ENCODE data around the gene RIPOR2. TPM values are rescaled to one million over a fixed set of nuclear protein-coding genes. Genes with fewer than 3 reads are reported as not detected.

The RIPOR2 gene
- total and polyA plus RNA-seq, 2 donors, result 7.3 to 14.1 TPM

DNA sequence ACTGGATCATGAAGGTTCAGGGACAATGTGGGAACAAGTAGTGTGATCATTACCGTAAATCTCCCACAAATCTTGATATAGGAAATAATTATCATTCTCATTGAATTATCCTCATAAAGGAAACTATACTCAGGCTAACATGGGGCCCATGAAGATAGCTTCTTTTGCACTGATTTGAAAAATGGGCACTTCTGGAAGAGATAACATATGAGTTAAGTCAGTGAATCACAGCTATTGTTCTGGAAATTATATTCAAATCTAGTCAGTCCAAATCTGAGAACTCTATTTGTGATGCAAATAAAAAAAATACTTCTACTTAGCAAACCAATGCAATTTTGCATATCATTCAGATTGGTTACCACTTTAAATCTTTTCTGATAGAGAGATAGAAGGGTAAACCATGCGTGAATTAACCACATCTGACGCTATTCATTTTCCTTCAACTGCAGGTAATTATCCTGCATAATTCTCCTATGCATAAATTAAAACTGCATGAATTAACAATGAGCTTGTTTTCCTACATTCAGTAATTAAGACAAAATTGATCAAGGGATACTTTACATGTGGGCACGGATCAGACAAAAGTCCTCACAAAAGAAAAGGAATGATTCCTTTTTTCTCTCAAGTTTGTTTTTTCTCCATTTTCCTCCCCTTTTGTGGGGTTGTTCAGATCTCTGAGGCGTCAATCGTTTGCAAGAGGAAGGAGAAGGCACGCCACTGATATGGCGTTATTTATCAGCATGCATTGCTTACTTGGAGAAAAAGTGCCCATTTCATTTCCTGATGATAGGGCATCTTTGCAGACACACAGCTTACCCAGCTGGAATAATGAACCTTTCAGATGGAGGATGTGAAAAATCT, 36.4 kb downstream of the RIPOR2 start:
- Histone ChIP-seq H3K4me1 (ENCODE audit: insufficient read depth) (no peaks in the 10 kb centered on the region), H3K36me3 (ENCODE audit: insufficient read depth) (no peaks in the 10 kb centered on the region), H3K4me3 (ENCODE audit: low read depth, low read length) (no peak overlapping the region), H3K27ac (ENCODE audit: low read depth) (no peak overlapping the region)
- no peak for DNase-seq (ENCODE audit: extremely low spot score)
- WGBS, result 78% methylated on average over 8 of the region's 8 CpGs

DNA sequence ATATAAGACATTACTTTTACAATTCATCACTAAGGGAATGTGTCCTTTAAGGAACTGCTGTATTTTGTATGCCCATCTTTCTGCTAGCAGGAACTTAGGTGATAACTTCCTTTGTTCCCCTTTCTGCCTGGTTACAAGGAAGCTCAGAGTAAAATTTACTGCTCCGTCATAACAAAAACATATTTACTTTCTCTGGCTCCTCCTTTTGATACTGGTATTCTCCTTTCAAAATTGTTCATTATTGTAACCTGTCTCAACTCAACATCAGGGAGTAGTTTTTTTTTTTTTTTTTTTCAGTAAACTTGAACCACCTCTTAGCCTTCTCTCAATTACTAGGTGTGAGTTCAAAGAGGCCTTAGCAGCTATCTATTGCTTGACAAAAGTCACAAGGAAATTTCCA, 37.1 kb downstream of the RIPOR2 start:
- no peak for DNase-seq (ENCODE audit: extremely low spot score)
- WGBS, result 92% methylated on average over 1 of the region's 1 CpG

DNA sequence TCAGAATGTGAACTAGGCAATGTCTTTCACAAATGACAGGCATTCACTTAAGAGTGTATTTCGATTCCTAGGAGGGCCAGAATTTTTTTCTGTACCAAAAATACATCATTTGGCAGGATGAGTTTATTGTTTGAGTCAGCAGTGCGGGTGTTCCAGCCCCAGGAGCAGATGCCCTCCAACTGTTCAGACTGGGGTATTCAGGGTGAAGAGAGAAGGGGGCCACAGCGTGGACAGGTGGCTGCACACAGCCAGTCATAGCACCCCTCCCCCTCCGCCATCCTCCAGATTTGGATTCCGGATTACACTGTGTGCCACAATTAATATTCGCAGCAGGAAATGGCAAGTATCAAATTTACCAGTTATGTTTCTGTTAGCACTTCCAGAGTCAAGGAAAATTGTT, 38.6 kb downstream of the RIPOR2 start:
- H3K4me1 ChIP-seq (ENCODE audit: insufficient read depth), result no peaks in the 10 kb centered on the region

More for the DNA sequence above, 37.1 kb downstream of the RIPOR2 start:
- Histone ChIP-seq H3K4me3 (ENCODE audit: low read depth, low read length) (no peak overlapping the region), H3K4me1 (ENCODE audit: insufficient read depth) (no peaks in the 10 kb centered on the region), H3K27ac (ENCODE audit: low read depth) (no peak overlapping the region), H3K36me3 (ENCODE audit: insufficient read depth) (no peaks in the 10 kb centered on the region)

DNA sequence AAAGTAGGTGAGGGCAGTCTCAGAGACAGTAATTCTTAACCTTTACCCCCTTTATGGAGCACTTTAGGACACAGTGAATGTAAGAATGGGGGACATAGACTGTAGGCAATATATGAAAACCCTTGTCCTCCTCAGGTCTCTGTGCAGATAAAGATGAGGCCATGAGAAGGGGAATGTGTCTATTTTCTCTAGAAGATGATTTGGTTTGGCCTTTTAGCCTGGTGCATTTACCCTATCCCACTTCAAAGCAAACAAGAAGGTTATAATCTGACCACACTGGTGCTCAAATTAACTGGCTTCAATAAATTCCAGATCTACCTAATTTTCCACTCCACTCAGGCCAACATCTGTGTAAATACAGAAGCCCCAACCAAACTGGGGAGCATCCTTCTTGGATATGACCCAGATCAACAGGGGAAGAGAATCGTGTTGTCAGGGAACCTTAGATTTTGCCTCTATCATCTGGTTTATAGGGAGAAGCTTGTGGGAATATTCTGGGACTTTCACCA, 42.4 kb downstream of the RIPOR2 start:
- Histone ChIP-seq H3K4me1 (ENCODE audit: insufficient read depth) (no peaks in the 10 kb centered on the region), H3K27ac (ENCODE audit: low read depth) (no peak overlapping the region), H3K4me3 (ENCODE audit: low read depth, low read length) (no peak overlapping the region), H3K36me3 (ENCODE audit: insufficient read depth) (no peaks in the 10 kb centered on the region)
- 75% methylated on average over 1 of the region's 1 CpG for WGBS
- DNase-seq (ENCODE audit: extremely low spot score), result no peak

More for the DNA sequence above, 38.6 kb downstream of the RIPOR2 start:
- Histone ChIP-seq H3K4me3 (ENCODE audit: low read depth, low read length) (no peak overlapping the region), H3K36me3 (ENCODE audit: insufficient read depth) (no peaks in the 10 kb centered on the region), H3K27ac (ENCODE audit: low read depth) (no peak overlapping the region)
- DNase-seq (ENCODE audit: extremely low spot score), result no peak
- WGBS, result 92% methylated on average over 6 of the region's 6 CpGs

DNA sequence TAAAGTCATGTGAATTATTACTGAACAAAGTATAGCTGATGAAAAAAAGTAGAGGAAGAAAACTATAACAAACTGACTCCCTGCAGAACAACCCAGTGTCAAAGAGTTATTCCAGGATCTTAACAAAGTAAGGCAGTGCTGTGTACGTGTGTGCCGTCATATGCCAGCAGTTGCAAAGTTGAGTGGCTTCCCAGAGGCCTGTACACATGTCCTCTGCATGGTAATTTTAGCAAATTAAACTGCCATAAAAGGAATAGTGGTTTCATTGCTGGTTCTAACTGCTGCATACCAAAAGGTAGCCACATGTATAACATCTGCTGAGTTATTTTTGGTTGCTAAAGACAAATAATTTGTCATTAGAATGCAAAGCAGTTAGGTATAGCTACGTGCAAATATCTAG, 44.8 kb downstream of the RIPOR2 start:
- Histone ChIP-seq H3K27ac (ENCODE audit: low read depth) (no peak overlapping the region), H3K4me1 (ENCODE audit: insufficient read depth) (no peaks in the 10 kb centered on the region), H3K36me3 (ENCODE audit: insufficient read depth) (no peaks in the 10 kb centered on the region), H3K4me3 (ENCODE audit: low read depth, low read length) (no peak overlapping the region)
- 63% methylated on average over 3 of the region's 3 CpGs for WGBS
- DNase-seq (ENCODE audit: extremely low spot score), result no peak

DNA sequence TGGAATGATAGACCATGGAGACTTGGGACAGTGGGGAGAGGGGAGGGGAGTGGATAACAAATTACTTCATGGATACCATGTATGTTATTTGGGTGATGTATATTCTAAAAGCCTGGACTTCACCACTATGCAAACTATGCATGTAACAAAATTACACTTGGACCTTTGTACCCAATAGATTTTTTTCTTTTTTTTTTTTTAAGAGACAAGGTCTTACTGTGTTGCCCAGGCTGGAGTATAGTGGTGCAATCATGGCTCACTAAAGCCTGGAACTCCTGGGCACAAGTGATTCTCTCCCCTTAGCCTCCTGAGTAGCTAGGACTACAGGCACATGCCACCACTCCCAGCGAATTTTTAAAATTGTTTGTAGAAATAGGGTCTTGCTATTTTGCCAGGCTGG, 45.3 kb downstream of the RIPOR2 start:
- DNase-seq (ENCODE audit: extremely low spot score), result no peak
- H3K27ac ChIP-seq (ENCODE audit: low read depth), result no peak overlapping the region
- no peaks in the 10 kb centered on the region for H3K4me1 ChIP-seq (ENCODE audit: insufficient read depth)
- H3K4me3 ChIP-seq (ENCODE audit: low read depth, low read length), result no peak overlapping the region
- H3K36me3 ChIP-seq (ENCODE audit: insufficient read depth), result no peaks in the 10 kb centered on the region
- WGBS, result 90% methylated on average over 1 of the region's 1 CpG

DNA sequence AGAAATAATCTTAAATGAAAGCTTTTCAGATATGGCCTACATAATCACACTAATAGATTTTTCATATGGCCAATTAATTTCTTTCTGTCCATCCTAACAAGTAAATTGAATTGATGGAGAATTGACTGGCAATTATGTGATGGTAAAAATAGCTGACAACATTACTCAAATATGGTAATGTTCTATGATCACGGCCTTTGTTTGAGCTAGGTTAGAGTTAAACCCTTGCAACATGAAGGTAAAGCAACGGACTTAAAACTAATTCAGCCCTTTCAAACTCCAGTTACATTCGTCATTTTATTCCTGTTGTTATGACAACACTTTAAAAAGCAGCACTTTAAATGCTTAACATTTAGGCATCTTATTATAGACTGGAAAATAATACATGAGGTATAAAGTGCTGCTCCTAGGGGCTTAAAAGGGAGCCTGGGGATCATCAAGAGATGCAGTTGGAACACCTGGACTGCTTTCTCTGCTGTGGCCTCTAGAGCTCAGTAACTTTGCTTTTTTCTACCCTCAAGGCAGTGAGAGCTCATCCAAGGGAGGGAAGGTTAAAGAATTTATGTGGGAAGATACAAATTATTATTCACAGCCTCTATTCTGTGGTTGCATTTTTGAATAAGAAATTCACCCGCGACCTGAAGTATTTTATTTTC, 46.9 kb downstream of the RIPOR2 start:
- H3K27ac ChIP-seq (ENCODE audit: low read depth), result no peak overlapping the region
- 89% methylated on average over 5 of the region's 5 CpGs for WGBS

DNA sequence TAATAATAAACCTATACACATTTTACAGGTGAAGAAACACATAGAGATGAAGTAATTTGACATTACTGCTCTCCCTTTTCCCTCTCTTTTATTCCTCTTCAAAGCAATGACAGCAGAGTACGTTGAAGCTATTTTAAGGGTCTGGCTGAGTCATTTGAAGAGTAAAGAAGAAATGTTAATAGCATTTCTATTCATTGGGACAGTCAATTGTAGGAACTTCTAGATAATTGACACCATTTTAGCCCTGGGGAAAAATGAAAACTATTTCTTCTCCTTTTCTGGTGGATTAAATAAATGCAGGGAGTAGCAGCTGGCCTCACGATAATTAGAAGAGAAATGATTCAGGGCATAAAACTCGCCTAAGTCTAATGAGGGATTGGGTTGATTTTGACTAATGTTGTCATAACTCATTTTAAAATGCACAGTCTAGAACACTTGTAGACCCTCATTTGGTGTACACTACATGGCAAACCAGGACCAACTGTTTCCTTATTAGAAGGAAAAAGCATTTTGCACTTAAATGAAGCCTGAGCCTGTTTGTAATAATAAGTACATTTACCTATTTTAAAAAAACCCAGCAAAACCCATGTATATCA, 48.1 kb downstream of the RIPOR2 start:
- Histone ChIP-seq H3K4me3 (ENCODE audit: low read depth, low read length) (no peak overlapping the region), H3K27ac (ENCODE audit: low read depth) (no peak overlapping the region), H3K36me3 (ENCODE audit: insufficient read depth) (no peaks in the 10 kb centered on the region), H3K4me1 (ENCODE audit: insufficient read depth) (no peaks in the 10 kb centered on the region)
- WGBS, result 85% methylated on average over 3 of the region's 3 CpGs
- DNase-seq (ENCODE audit: extremely low spot score), result no peak

More for the DNA sequence above, 46.9 kb downstream of the RIPOR2 start:
- DNase-seq (ENCODE audit: extremely low spot score), result no peak
- Histone ChIP-seq H3K4me3 (ENCODE audit: low read depth, low read length) (no peak overlapping the region), H3K36me3 (ENCODE audit: insufficient read depth) (no peaks in the 10 kb centered on the region), H3K4me1 (ENCODE audit: insufficient read depth) (no peaks in the 10 kb centered on the region)

DNA sequence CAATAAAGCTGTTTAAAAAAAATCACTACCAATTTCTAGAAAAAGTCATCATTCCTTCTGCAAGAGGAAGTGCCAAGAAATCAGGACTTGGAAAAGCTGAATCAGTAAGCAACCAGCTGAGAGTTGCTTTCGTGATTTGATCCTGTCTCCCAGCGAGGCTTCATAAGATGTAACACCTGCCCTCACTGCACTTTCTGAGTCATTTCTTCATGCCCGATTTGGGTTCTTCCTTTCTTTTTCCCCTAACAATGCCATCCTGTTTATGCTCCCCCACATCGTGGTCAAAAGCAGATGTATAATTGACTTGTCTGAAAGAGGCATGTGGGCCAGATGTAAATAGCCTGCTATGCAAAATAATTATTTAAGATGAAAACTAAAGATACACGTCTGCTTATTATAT, 52.1 kb downstream of the RIPOR2 start:
- no peak for DNase-seq (ENCODE audit: extremely low spot score)
- Histone ChIP-seq H3K27ac (ENCODE audit: low read depth) (no peak overlapping the region), H3K4me1 (ENCODE audit: insufficient read depth) (no peaks in the 10 kb centered on the region), H3K36me3 (ENCODE audit: insufficient read depth) (peaks cover 2% of the 10 kb centered on the region), H3K4me3 (ENCODE audit: low read depth, low read length) (no peak overlapping the region)
- 59% methylated on average over 5 of the region's 5 CpGs for WGBS

DNA sequence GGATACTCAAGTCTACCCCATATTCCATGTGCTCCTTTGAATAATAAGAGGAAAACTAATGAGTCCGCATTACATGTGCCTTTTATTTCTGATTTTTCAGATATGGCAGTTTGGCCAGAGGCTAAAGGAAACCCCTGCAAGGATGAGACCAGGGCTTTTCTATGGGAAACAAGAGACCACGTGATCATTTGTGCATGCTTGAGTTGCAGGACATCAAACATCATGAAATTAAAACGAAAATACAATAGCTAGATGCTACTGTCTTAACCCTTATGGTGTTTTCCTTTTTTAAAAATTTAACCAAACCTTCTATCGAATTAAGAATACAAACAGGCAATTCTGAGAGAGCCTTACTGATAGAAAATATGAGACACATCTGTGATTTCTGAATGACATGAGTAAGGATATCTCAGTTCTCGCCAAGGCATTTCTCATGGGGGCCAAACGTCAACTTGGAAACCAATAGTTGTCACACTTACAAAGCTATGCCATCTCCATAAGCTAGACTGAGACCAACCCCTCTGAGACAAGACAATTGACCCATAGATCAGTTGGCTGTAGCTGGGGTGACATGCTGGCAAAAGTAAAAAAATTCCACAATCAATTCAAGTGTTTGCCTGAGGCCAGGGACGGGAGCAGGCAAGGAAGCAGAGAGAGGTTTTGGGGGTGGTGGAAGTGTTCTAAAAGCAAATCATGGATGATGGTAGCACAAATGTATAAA, 52.8 kb downstream of the RIPOR2 start:
- no peaks in the 10 kb centered on the region for H3K4me1 ChIP-seq (ENCODE audit: insufficient read depth)
- no peak overlapping the region for H3K4me3 ChIP-seq (ENCODE audit: low read depth, low read length)
- WGBS, result 84% methylated on average over 7 of the region's 7 CpGs
- DNase-seq (ENCODE audit: extremely low spot score), result no peak
- no peak overlapping the region for H3K27ac ChIP-seq (ENCODE audit: low read depth)
- peaks cover 2% of the 10 kb centered on the region for H3K36me3 ChIP-seq (ENCODE audit: insufficient read depth)

DNA sequence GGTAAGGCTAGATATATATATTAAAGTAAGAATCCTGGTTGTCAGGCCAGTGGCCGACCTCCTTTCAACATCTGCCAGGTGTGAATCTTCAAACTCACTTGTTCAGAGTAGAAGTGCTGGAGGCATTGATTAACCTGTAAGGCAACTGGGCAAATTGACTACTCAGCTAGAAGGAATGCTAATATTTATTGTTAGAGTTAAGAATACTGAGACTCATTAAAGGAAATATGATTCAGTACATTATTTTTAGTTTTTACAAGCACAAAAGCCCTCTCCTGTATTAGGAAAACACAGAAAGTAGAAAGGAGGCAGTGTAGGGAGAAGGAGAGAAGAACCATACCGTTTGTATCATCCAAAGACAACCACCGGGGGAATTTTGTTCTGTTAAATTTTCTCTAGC, 53.5 kb downstream of the RIPOR2 start:
- H3K36me3 ChIP-seq (ENCODE audit: insufficient read depth), result peaks cover 2% of the 10 kb centered on the region
- H3K27ac ChIP-seq (ENCODE audit: low read depth), result no peak overlapping the region
- no peak for DNase-seq (ENCODE audit: extremely low spot score)
- no peaks in the 10 kb centered on the region for H3K4me1 ChIP-seq (ENCODE audit: insufficient read depth)
- no peak overlapping the region for H3K4me3 ChIP-seq (ENCODE audit: low read depth, low read length)
- 46% methylated on average over 3 of the region's 3 CpGs for WGBS

DNA sequence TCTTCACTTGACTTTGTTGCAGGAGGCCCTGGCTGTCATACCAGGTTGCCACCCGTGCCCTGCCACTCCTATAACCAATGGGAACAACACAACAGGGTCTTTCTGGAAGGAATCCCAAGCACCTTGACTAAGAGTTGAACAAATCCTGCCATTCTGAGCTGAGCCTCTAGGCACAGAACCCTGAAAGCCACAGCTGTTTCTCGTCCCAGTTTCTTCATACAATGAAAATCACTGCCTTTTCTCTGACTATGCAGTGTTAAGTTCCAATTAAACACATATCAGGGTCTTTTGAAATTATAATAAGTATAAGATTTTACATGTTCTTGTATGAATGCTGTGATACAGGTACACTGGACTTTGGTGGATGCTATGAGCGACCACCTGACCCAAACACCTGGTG, 54.4 kb downstream of the RIPOR2 start:
- Histone ChIP-seq H3K27ac (ENCODE audit: low read depth) (no peak overlapping the region), H3K36me3 (ENCODE audit: insufficient read depth) (peaks cover 2% of the 10 kb centered on the region), H3K4me3 (ENCODE audit: low read depth, low read length) (no peak overlapping the region), H3K4me1 (ENCODE audit: insufficient read depth) (no peaks in the 10 kb centered on the region)
- no peak for DNase-seq (ENCODE audit: extremely low spot score)
- WGBS, result 90% methylated on average over 3 of the region's 3 CpGs

DNA sequence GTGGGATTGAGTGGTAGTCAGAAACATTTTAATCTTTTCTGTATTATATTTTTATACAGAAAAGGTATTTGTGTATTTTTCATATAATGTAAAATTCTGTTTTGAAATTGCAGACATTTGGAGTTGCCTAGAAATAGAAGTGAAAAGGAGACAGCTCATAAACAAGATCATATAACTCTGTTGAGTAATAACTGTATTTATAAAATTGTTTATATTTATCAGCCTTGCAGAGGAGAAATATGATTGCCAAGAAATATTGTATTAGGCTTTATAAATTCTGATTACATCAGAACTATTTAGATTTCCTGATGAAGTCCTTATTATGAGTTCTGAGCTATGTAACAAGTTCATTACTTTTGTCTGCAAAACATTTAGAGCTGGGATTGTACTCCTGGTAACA, 55.3 kb downstream of the RIPOR2 start:
- Histone ChIP-seq H3K4me3 (ENCODE audit: low read depth, low read length) (no peak overlapping the region), H3K27ac (ENCODE audit: low read depth) (no peak overlapping the region), H3K36me3 (ENCODE audit: insufficient read depth) (peaks cover 2% of the 10 kb centered on the region), H3K4me1 (ENCODE audit: insufficient read depth) (no peaks in the 10 kb centered on the region)
- DNase-seq (ENCODE audit: extremely low spot score), result no peak
